GM21526 (cell line): ENCODE data around the gene MYO1G.
A peak's percentile ranks its signal among the peaks of the same experiment; 100 is the strongest.
"Not testable (repeated sequence)": the region's sequence is repeated elsewhere in the genome, so short reads cannot be mapped to it uniquely, and the experiment has no call there.

Experiments used
- ATAC-seq: cut with Tn5 transposase; IDR thresholded peaks from one replicate; pipeline ENCODE4 v1.9.1; 2021; ENCODE audit warnings: moderate library complexity; ENCODE audit not compliant: unreplicated experiment, low FRiP score

The MYO1G gene

GRCh38 chr7:44945479-44945878 lies 33.3 kb downstream of the MYO1G start:
- ATAC-seq: no peak

DNA sequence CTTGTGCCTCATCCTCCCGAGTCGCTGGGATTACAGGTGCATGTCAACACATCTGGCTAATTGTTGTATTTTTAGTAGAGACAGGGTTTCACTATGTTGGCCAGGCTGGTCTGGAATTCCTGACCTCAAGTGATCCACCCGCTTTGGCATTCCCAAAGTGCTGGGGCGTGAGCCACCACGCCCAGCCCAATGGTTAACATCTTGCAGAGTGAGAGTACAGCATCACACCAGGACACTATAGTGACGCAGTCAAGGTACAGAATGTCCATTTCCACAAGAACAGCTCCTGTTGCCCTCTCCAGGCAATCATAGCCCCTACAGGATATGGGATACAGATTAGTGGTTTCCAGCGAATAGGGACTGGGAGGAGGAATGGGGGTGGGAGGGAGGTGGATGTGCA lies 34.0 kb downstream of the MYO1G start:
- no peak for ATAC-seq

DNA sequence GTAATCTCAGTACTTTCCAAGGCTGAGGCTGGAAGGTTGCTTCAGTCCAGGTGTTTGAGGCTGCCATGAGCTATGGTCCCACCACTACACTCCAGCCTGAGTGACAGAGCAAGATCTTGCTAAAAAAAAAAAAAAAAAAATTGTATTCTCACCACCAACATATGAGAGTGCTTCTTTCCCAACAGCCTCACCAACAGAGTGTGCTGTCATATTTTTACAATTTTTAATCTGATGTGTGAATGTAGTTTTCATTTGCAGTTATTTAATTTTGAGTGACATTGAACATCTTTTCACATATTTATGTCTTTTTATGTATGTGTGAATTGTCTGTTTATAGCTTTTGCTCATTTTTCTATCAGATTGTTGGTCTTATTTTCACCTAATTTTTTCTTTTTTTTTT lies 35.2 kb downstream of the MYO1G start:
- ATAC-seq: no peak

DNA sequence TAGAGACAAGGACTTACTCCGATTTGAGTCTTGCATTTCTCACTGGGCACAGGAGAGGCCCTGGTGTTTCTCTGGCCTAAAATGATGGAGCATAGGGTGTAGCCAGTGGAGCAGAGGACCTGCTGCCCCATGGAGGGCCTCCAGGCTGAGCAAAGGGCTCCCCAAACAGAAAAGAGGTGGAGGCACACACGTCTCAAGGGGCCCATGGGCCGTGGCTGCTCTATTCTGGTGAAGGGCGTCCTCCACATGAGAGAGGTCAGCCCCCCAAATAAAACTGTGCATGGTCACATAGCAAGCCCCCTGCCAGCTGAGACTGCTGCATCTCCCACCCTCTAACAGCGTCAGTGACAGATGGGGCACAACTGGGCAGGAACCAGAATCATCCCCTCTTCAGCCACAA lies 41.4 kb downstream of the MYO1G start:
- ATAC-seq: no peak

GRCh38 chr7:44936322-44936721 lies 42.5 kb downstream of the MYO1G start:
- ATAC-seq: no peak

- ATAC-seq: no peak
These were observed 43.2 kb downstream of the MYO1G start for GRCh38 chr7:44935583-44935982.

DNA sequence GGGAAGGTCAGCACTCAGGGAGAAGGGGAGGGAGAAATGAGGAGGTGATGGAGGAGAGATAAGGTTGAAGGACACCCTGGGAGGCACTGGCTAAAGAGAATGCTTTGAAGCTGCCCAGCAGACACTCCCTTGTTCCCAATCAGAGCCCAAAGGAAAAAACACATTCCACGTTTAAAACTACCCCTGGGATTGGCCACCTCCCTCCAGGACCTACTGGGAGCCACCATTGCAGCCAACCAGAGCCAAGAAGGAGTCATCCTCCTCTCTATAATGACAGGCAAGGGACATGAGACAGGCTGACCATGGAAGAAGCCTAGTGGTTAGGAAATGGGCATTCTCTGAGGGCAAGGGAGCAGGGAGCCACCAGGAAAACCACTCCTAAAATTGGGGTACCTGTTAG lies 43.8 kb downstream of the MYO1G start:
- ATAC-seq: no peak

- not testable (repeated sequence) for ATAC-seq
These were observed 44.3 kb downstream of the MYO1G start for GRCh38 chr7:44934510-44934909.

DNA sequence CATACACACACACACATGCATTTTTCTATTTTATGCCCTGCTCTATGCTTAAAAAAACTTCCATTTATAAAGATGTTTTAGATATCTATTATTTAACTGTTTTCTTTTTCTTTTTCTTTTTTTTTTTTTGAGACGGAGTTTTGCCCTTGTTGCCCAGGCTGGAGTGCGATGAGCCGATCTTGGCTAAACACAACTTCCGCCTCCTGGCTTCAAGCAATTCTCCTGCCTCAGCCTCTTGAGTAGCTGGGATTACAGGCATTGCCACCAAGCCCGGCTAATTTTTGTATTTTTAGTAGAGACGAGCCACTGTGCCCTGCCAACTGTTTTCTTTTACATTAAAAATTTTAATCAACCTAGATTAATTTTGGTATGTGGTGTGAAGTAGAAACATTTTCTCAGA lies 47.9 kb downstream of the MYO1G start:
- no peak for ATAC-seq

- no peak for ATAC-seq
These were observed 56.5 kb downstream of the MYO1G start for GRCh38 chr7:44922351-44922694.

- no peak for ATAC-seq
These were observed 57.0 kb downstream of the MYO1G start for GRCh38 chr7:44921607-44922350.

DNA sequence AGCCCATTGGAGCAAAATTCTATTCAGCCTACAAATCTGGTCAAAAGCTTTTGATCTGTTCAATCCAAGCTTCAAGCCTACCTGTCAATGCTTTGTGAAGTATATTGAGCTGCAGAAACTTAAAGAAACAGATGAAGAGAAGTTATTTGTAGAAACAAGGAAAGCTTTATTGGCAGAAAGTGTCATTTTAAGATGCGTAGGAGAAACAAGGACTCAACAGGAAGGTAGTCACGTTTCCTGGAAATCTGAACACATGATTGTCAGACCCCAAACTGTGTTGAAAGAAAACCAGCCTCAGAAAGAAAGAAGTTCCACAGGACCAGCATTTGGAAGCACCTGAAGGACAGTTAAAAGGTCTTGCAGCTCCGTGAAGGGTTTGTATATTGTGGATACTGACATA lies 58.7 kb downstream of the MYO1G start:
- ATAC-seq: no peak

DNA sequence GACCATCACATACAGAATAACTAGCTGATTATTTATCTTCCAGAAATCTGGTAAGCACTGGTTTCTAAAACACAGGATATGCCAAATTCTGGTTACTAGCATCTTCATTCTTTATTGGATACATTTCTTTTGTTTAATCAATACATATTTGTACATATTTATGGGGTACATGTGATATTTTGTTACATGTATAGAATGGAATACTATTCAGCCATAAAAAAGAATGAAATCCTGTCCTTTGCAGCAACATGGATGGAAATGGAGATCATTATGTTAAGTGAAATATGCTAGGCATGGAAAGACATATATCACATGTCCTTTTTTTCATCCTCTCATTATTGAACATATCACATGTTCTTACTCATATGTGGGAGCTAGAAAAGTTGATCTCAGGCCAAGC lies 60.8 kb downstream of the MYO1G start:
- ATAC-seq: no peak

GRCh38 chr7:44917465-44917864 lies 61.4 kb downstream of the MYO1G start:
- no peak for ATAC-seq

GRCh38 chr7:44914992-44915607 lies 63.7 kb downstream of the MYO1G start:
- ATAC-seq: peak; percentile 56

GRCh38 chr7:44912775-44913347 lies 66.0 kb downstream of the MYO1G start:
- no peak for ATAC-seq
